Neutrophil (primary cell): ENCODE data around the gene MAPKAPK5.
"Not testable (repeated sequence)": the region's sequence is repeated elsewhere in the genome, so short reads cannot be mapped to it uniquely, and the experiment has no call there.

Experiments used
- H3K27ac ChIP-seq: fragments of 200-600 bp; sonication (generic); 2 replicates; pipeline ENCODE4 v1.5.1; 2016; ENCODE audit warnings: mild to moderate bottlenecking, moderate library complexity
- H3K27me3 ChIP-seq: fragments of 200-600 bp; sonication (generic); 2 replicates; pipeline ENCODE4 v1.6.0; 2016; ENCODE audit warnings: mild to moderate bottlenecking
- H3K36me3 ChIP-seq: fragments of 200-600 bp; sonication (generic); 2 replicates; pipeline ENCODE4 v1.5.1; 2017
- H3K4me1 ChIP-seq, 2 experiments: fragments of 200-600 bp in 1 of 2; sonication (generic) in 1 of 2; 1 replicate in 1 of 2; 2 replicates in 1 of 2; pipeline versions ENCODE4 v1.5.1 to v1.6.1; 2013 to 2016; ENCODE audit warnings: low read depth in 1 of 2, low read length in 1 of 2, mild to moderate bottlenecking in 1 of 2, moderate library complexity in 1 of 2; ENCODE audit not compliant: control insufficient read depth in 1 of 2, insufficient read depth in 1 of 2
- H3K4me3 ChIP-seq, 2 experiments: fragments of 200-600 bp in 1 of 2; sonication (generic) in 1 of 2; 1 replicate in 1 of 2; 2 replicates in 1 of 2; pipeline ENCODE4 v1.5.1; 2013 to 2016; ENCODE audit warnings: low read depth in 1 of 2, low read length in 1 of 2, mild to moderate bottlenecking in 1 of 2, moderate library complexity in 1 of 2
- H3K9me3 ChIP-seq: fragments of 200-600 bp; sonication (generic); 2 replicates; pipeline ENCODE4 v1.5.1; 2016
- CTCF ChIP-seq: fragments of 200-600 bp; sonication (generic); IDR thresholded peaks from 2 replicates; pipeline ENCODE4 v1.5.1; 2016; ENCODE audit warnings: antibody characterized with exemption

Gene MAPKAPK5

GRCh38 chr12:111927346-111927745, 85.3 kb downstream of the MAPKAPK5 start:
- no peaks in the 10 kb centered on the region for H3K9me3 ChIP-seq
- no peaks in the 10 kb centered on the region for H3K27me3 ChIP-seq
- H3K4me3 ChIP-seq: no peak overlapping the region
- no peak overlapping the region for H3K27ac ChIP-seq
- TF ChIP-seq CTCF: no peak
- no peaks in the 10 kb centered on the region for H3K4me1 ChIP-seq
- H3K36me3 ChIP-seq: no peaks in the 10 kb centered on the region

GRCh38 chr12:111932241-111932640, 90.2 kb downstream of the MAPKAPK5 start:
- Histone ChIP-seq H3K27ac (no peak overlapping the region), H3K27me3 (no peaks in the 10 kb centered on the region)
- no peak for TF ChIP-seq CTCF

GRCh38 chr12:111936869-111937268, 94.8 kb downstream of the MAPKAPK5 start:
- H3K4me3 ChIP-seq: no peak overlapping the region
- no peaks in the 10 kb centered on the region for H3K4me1 ChIP-seq
- no peaks in the 10 kb centered on the region for H3K9me3 ChIP-seq
- no peaks in the 10 kb centered on the region for H3K27me3 ChIP-seq
- no peak overlapping the region for H3K27ac ChIP-seq
- no peaks in the 10 kb centered on the region for H3K36me3 ChIP-seq
- no peak for TF ChIP-seq CTCF

More at GRCh38 chr12:111932241-111932640, 90.2 kb downstream of the MAPKAPK5 start:
- H3K4me3 ChIP-seq: no peak overlapping the region
- H3K4me1 ChIP-seq: no peaks in the 10 kb centered on the region
- no peaks in the 10 kb centered on the region for H3K9me3 ChIP-seq
- H3K36me3 ChIP-seq: no peaks in the 10 kb centered on the region

- TF ChIP-seq CTCF: no peak
- H3K36me3 ChIP-seq: no peaks in the 10 kb centered on the region
- H3K4me1 ChIP-seq: no peaks in the 10 kb centered on the region
- no peaks in the 10 kb centered on the region for H3K27me3 ChIP-seq
- H3K4me3 ChIP-seq: no peak overlapping the region
- H3K9me3 ChIP-seq: no peaks in the 10 kb centered on the region
- no peak overlapping the region for H3K27ac ChIP-seq
Observed at GRCh38 chr12:111937429-111937828, 95.4 kb downstream of the MAPKAPK5 start.

GRCh38 chr12:111942557-111942956, 100.5 kb downstream of the MAPKAPK5 start:
- Histone ChIP-seq H3K27ac (no peak overlapping the region), H3K4me3 (no peak overlapping the region), H3K9me3 (no peaks in the 10 kb centered on the region), H3K36me3 (no peaks in the 10 kb centered on the region), H3K27me3 (no peaks in the 10 kb centered on the region), H3K4me1 (no peaks in the 10 kb centered on the region)
- TF ChIP-seq CTCF: no peak

GRCh38 chr12:111943929-111944328, 101.9 kb downstream of the MAPKAPK5 start:
- TF ChIP-seq CTCF: no peak
- H3K27me3 ChIP-seq: no peaks in the 10 kb centered on the region
- no peaks in the 10 kb centered on the region for H3K36me3 ChIP-seq
- H3K9me3 ChIP-seq: no peaks in the 10 kb centered on the region
- H3K4me3 ChIP-seq: no peak overlapping the region
- no peaks in the 10 kb centered on the region for H3K4me1 ChIP-seq
- no peak overlapping the region for H3K27ac ChIP-seq

GRCh38 chr12:111950961-111951676, 109.1 kb downstream of the MAPKAPK5 start:
- not testable (repeated sequence) for H3K9me3 ChIP-seq, H3K4me1 ChIP-seq, H3K36me3 ChIP-seq, H3K27me3 ChIP-seq, H3K27ac ChIP-seq, H3K4me3 ChIP-seq
